ENCODE results near the gene ZNF536. TPM values are rescaled to one million over a fixed set of nuclear protein-coding genes. Genes with fewer than 3 reads are reported as not detected.

ZNF536 gene
- polyA plus RNA-seq, 4 donors: 3.0 to 4.1 (median 3.3) TPM

- no peak for DNase-seq (ENCODE audit: low read depth in 4 of 4, low spot score in 3 of 4)
These were observed 146.9 kb downstream of the ZNF536 start for GRCh38 chr19:30518965-30519606.

- no peak for DNase-seq (ENCODE audit: low read depth in 4 of 4, low spot score in 3 of 4)
These were observed 147.5 kb downstream of the ZNF536 start for GRCh38 chr19:30519607-30520205.

GRCh38 chr19:30520735-30521479 is 148.7 kb downstream of the ZNF536 start:
- no peak for DNase-seq (ENCODE audit: low read depth in 4 of 4, low spot score in 3 of 4)

GRCh38 chr19:30521937-30522336 is 149.8 kb downstream of the ZNF536 start:
- no peak for DNase-seq (ENCODE audit: low read depth in 4 of 4, low spot score in 3 of 4)

DNA sequence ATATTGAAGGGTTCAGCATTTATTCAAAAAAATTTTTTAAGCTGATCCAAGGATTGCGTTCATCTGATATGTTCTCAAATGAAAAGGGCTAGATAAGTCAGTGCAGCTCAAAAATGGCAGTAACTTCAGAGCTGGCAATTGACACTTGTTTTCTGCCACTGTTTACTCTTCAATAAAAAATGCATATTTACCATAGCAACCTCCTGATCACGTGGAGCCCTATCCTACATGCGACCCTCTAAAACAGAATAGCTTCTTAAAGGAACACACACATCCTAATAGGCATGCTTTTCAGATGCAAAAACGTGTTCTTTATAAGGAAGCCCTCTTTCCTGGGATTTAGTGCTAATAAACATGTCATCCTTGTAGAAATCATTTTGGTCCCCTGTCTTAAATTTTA is 150.2 kb downstream of the ZNF536 start:
- DNase-seq (ENCODE audit: low read depth in 4 of 4, low spot score in 3 of 4): no peak

GRCh38 chr19:30523791-30524190 is 151.6 kb downstream of the ZNF536 start:
- no peak for DNase-seq (ENCODE audit: low read depth in 4 of 4, low spot score in 3 of 4)

DNA sequence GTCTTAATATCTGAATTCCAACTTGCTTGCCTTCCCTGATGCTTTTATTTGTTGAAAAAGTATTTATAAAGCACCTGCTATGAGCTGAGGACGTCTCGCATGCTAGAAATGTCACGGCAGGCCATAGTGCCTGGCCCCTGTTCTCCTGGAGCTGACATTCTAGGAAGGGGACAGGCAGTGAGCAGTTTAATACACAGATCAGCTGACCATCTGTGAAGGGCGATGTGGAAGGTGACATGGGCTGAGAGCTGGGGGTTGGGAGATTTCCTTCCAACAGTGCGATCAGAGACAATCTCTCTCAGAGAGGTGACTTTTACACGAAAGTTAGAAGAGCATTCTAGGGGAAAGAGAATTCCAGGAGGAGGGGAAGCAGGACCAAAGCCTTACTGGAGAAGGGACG is 153.2 kb downstream of the ZNF536 start:
- DNase-seq (ENCODE audit: low read depth in 4 of 4, low spot score in 3 of 4): no peak

GRCh38 chr19:30528919-30529318 is 156.7 kb downstream of the ZNF536 start:
- no peak for DNase-seq (ENCODE audit: low read depth in 4 of 4, low spot score in 3 of 4)

DNA sequence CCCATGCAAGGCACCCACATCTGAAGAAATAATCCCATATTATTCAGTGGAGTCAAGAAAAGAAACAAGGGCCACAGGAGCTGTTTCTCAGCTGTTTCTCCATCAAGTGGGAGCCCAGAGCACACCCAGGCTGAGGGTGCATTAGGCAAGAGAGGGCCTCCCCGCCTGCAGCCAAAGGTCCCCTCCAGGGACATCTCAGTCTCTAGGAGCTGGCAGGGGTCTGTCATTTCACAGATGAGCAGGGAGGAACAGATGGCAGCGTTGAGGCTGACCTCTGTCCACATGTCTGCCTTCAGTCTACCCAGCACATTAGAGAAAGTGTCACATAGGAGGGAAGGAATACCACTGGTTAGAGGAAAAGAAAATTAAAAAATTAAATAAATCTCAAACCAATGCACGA is 157.7 kb downstream of the ZNF536 start:
- DNase-seq (ENCODE audit: low read depth in 4 of 4, low spot score in 3 of 4): no peak

GRCh38 chr19:30530751-30531150 is 158.6 kb downstream of the ZNF536 start:
- no peak for DNase-seq (ENCODE audit: low read depth in 4 of 4, low spot score in 3 of 4)

DNA sequence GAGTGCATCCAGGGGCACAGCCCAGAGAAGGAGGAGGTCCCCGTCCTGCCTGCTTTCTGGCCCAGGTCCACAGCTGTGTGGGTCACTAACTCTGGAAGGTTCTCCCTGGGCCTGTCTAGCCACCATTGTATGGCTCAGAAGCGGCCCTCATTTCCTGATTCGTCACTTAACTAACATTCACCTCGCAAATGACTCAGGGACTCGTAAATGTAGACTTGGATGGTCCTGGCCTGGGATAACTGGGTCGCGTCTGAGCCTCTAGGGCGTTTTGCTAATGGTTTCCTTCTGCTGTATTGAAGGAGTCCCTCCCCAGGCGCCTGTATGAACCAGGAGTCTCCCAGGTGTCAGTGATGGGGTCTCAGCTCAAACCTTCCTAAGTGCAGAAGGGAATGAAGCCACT is 162.8 kb downstream of the ZNF536 start:
- DNase-seq (ENCODE audit: low read depth in 4 of 4, low spot score in 3 of 4): no peak

DNA sequence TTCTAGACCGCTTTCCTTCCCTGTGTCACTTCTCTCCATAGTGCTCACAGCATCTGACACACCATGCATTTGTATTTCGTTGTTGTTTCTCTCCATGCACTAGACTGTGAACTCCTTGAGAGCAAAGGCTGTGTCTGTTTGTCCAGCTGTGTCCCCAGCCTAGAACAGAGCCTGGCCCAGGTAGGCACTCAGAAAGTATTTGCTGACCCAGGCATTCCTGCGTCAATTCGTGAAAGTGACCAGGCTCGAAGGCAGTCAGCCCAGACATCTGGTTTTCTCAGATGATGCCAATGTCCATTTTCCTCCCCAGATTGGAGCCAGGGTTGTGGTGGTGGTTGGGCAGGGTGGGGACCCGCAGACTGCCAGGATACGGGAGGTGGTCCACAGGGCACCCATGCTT is 164.8 kb downstream of the ZNF536 start:
- DNase-seq (ENCODE audit: low read depth in 4 of 4, low spot score in 3 of 4): no peak

DNA sequence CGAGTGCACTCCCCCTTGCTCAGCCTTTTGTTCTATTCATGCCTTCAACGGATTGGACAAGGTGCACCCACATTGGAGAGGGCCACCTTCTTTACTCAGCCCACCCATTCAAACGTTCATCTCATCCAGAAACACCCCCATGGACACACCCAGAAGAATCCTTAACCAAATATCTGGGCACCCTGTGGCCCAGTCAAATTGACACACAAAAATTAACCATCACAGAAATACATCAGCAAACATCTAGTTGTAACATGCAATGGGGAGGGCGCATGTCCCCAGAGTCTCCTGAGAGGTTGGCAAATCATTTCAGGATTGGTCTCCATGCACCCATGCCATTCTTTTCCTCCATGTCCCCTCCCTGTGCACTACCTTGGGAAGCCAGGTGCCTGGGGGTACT is 167.1 kb downstream of the ZNF536 start:
- DNase-seq (ENCODE audit: low read depth in 4 of 4, low spot score in 3 of 4): no peak

- DNase-seq (ENCODE audit: low read depth in 4 of 4, low spot score in 3 of 4): no peak
These were observed 167.8 kb downstream of the ZNF536 start for GRCh38 chr19:30539981-30540380.

DNA sequence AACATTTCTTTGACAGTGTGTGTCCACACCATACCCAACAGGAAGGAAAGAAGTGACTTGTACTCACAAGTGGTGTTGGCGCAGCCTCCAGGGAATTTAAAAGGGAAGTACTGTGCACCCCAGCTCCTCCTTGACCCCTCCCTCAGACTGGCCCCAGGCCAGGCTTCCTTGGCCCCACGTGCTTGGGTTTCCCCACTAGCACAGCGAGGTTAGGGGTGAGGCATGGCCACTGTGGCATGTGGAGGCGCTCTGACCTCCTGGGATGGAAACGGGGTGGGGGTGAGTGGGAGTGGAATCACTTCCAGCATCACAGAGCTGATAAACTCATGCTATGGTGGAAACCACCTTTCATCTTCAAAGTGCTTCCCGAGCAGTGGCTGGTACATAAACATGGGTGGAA is 168.6 kb downstream of the ZNF536 start:
- no peak for DNase-seq (ENCODE audit: low read depth in 4 of 4, low spot score in 3 of 4)

DNA sequence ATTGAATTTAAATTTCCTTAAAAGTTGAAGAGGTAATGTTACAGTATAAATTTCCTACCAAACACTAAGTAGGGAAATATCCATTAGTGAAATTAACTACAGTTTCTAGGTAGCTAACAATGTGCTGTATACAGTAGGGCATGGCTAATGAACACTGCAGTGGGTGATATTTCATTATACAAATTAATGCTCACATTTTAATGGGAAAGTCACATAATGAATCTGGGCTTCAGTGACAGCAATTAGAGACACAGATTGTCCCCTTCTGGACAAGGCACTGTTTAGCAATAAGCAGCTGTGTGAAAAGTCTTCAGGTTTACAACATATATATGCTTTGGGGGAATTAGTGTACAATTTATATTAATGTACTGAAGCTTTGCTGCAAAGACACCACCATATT is 169.4 kb downstream of the ZNF536 start:
- no peak for DNase-seq (ENCODE audit: low read depth in 4 of 4, low spot score in 3 of 4)

DNA sequence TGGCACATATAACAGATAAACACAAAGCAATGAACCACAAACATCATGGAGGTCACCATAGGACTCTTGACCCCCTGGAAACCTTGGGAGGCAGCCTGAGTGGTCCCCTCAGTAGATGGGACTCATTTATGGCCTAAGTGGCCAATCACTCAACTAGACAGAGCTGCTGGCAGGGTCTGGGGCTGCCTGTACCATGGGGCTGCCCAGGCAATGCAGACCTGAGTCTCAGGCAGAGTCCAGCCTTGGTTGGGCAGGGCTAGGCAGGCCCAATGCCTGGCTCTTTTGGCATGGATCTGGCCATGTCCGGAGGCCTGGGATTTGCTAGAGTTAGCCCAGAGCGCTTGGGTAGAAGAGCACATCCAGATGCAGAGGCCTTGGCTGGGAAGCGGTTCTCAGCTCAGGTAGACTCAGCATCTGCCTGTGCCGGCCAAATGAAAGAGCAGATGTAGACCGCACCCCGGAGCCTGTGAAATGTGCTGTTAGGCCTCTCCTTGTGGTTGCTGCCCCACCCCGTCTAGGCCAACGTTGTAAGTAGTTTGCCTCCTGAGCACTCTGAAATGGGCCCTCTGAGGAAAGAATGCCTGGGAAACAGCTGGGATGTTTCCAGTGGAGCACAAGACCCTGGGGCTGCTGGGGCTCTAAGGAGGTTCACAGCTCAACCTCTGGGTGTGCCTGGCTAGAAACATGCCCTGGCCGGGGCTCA is 171.2 kb downstream of the ZNF536 start:
- DNase-seq (ENCODE audit: low read depth in 4 of 4, low spot score in 3 of 4): no peak

DNA sequence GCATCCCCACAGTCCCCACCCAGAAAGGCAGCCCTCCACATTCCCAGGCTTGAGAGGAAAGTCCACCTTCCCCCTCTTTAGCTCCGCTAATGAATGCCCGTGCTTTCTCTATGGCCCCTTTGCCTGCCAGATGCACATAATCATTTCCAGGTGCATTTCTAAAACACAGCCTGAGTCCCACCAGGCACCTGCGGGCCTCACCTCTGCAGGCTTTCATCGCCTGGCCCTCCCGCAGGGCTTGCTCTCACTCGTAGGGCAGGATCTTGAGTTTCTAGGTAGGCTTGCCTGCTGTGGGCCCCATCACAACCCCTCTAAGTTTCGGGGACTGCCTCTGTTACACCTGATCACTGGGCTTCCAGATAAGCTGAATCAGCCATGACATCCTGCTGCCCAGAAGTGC is 173.6 kb downstream of the ZNF536 start:
- DNase-seq (ENCODE audit: low read depth in 4 of 4, low spot score in 3 of 4): no peak

DNA sequence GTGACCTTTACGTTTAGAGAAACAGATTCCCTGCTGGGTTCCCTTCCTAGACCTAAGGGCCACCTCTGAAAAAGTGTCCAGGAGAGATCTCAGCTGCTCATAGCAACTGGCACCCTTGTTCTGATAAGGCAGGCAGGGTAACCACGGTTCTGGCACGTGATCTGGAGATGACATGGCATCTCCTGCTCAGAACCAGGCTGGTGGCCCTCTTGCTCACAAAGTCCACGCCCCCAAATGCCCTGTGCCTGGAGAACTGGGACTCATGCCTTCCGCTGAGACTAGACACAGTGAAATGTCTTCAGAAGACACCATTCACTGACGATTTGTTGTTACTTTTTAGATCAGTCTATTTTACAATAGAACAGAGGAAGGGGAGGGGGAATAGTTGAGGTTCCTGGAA is 174.1 kb downstream of the ZNF536 start:
- DNase-seq (ENCODE audit: low read depth in 4 of 4, low spot score in 3 of 4): no peak

DNA sequence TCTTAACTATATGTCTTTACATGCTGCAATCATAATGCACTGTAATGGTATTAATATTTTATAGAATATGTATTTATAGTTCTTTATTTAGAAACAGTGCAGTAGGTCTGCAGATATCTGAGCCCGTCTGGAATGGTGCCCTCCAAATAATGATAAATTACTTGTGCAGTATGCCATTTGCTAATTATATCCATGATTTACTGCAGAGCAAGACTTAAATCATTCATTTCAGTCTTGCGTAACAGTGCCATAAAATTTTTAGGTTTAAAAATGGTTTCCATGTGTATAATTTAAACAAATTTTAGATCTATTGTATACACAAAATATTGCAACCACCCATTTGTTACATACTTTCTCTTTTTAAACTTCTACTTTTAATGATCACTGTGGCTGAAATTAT is 175.1 kb downstream of the ZNF536 start:
- no peak for DNase-seq (ENCODE audit: low read depth in 4 of 4, low spot score in 3 of 4)

DNA sequence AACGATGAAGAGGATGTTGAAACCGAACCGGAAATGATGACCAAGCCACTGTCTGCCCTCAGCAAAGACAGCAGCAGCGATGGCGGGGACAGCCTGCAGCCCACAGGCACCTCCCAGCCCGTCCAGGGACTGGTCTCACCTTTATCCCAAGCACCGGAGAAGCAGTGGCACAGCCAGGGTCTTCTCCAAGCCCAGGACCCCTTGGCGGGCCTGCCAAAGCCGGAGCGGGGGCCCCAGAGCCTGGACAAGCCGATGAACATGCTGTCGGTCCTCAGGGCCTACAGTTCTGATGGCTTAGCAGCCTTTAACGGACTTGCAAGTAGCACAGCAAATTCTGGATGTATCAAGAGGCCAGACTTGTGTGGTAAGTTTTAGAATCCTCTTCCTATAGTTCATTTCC is 177.0 kb downstream of the ZNF536 start:
- no peak for DNase-seq (ENCODE audit: low read depth in 4 of 4, low spot score in 3 of 4)

Data from right renal pelvis (tissue), 4 donors.